Natural killer cell (primary cell): ENCODE results near the gene SMARCA4. TPM values are rescaled to one million over a fixed set of nuclear protein-coding genes. Genes with fewer than 3 reads are reported as not detected.
A peak's percentile ranks its signal among the peaks of the same experiment; 100 is the strongest.
"Not testable (repeated sequence)": the region's sequence is repeated elsewhere in the genome, so short reads cannot be mapped to it uniquely, and the experiment has no call there.

ENCODE experiments used
- ATAC-seq, 3 donors: fragments of 150-1000 bp in 2 of 3; fragments of 200-7000 bp in 1 of 3; cut with Tn5 transposase; 1 replicate in 1 of 3; 2 replicates in 2 of 3; pipeline ENCODE4 v1.10.0; 2021; ENCODE audit warnings: mild to moderate bottlenecking in 2 of 3, moderate library complexity in 2 of 3
- DNase-seq, 2 donors: peaks; one replicate each; pipeline versions ENCODE4 v3.0.0 to v3.0.0-alpha.2; 2013 to 2021; ENCODE audit warnings: mixed read lengths in 1 of 2
- H3K27ac ChIP-seq: one replicate; pipeline ENCODE4 v1.5.1; 2013; ENCODE audit warnings: mild to moderate bottlenecking, low read length
- H3K27me3 ChIP-seq: one replicate; pipeline ENCODE4 v1.6.1; 2013; ENCODE audit warnings: low read length; ENCODE audit not compliant: control insufficient read depth, insufficient read depth
- H3K36me3 ChIP-seq: one replicate; pipeline ENCODE4 v1.6.1; 2013; ENCODE audit warnings: low read length; ENCODE audit not compliant: control insufficient read depth, insufficient read depth
- H3K4me1 ChIP-seq: one replicate; pipeline ENCODE4 v1.6.1; 2013; ENCODE audit warnings: low read length; ENCODE audit not compliant: control insufficient read depth, insufficient read depth
- H3K4me3 ChIP-seq: one replicate; pipeline ENCODE4 v1.5.1; 2013; ENCODE audit warnings: low read length
- H3K9me3 ChIP-seq: one replicate; pipeline ENCODE4 v1.6.1; 2013; ENCODE audit warnings: low read length; ENCODE audit not compliant: control insufficient read depth, insufficient read depth
- H3K27ac Mint-ChIP-seq, 2 donors: one replicate each; pipeline ENCODE4 v1.8.0; 2022; ENCODE audit warnings: mild to moderate bottlenecking in 2 of 2, mixed read lengths in 2 of 2, moderate library complexity in 1 of 2
- H3K27me3 Mint-ChIP-seq, 2 donors: one replicate each; pipeline ENCODE4 v1.8.0; 2022; ENCODE audit warnings: low read depth in 2 of 2, mixed read lengths in 2 of 2
- H3K36me3 Mint-ChIP-seq: one replicate; pipeline ENCODE4 v1.8.0; 2022; ENCODE audit warnings: mixed read lengths
- H3K4me1 Mint-ChIP-seq, 2 donors: one replicate each; pipeline ENCODE4 v1.8.0; 2022; ENCODE audit warnings: mixed read lengths in 2 of 2
- H3K4me3 Mint-ChIP-seq: one replicate; pipeline ENCODE4 v1.8.0; 2022; ENCODE audit warnings: mild to moderate bottlenecking, moderate library complexity, mixed read lengths
- H3K9me3 Mint-ChIP-seq, 2 donors: one replicate each; pipeline ENCODE4 v1.8.0; 2022; ENCODE audit warnings: mixed read lengths in 2 of 2
- CTCF ChIP-seq: fragments of 200-600 bp; IDR thresholded peaks from one replicate; pipeline ENCODE4 v1.8.0; 2022; ENCODE audit warnings: antibody characterized with exemption
- WGBS: methylation state at CpG from one replicate; pipeline ENCODE4 v1.1.7; 2013; ENCODE audit warnings: missing lambda C conversion rate; ENCODE audit not compliant: insufficient coverage; 5-methylcytosine and 5-hydroxymethylcytosine counted together
- intact Hi-C: fragments of 100-400 bp; cut with micrococcal nuclease; formaldehyde crosslinking; loops from one replicate; pipeline ENCODE4 v1.14.2; 2022
- total RNA-seq, 4 donors: library from RNA; stranded (reverse); fragments of 120-200 nt in 1 of 4; gene quantifications; one replicate each; pipeline versions ENCODE4 v1.2.3 to v1.2.4, GENCODE V29; 2013 to 2022

The SMARCA4 gene
- total RNA-seq, 3 donors from 2014 or later (not counting 1 experiment from before 2014, with no cell fraction given) = 85.4 to 96.1 (median 93.6) TPM

DNA sequence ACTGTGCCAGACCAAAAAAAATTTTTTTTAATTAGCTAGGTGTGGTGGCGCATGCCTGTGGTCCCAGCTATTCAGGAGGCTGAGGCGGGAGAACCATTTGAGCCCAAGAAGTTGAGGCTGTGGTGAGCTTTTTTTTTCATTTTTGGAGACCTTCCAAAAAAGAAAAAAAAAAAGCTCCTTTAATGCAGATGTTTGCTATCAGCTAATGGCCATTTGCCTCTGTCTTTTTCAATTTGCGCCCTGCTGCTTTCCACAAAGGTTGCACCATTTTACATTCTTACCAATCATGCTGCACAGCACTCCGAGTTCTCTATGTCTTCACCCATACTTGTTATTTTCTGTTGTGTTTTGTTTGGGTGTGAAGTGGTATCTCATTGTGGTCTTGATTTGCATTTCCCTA is 15.6 kb upstream of the SMARCA4 start:
- H3K4me1 ChIP-seq = no peaks in the 10 kb centered on the region

GRCh38 chr19:10946958-10947657 is 13.7 kb upstream of the SMARCA4 start:
- no peak for TF ChIP-seq CTCF
- H3K4me3 Mint-ChIP-seq = no peak overlapping the region
- no peaks in the 10 kb centered on the region for H3K9me3 Mint-ChIP-seq
- Histone ChIP-seq H3K27me3 (no peaks in the 10 kb centered on the region), H3K4me3 (no peak overlapping the region), H3K9me3 (no peaks in the 10 kb centered on the region), H3K27ac (no peak overlapping the region), H3K4me1 (no peaks in the 10 kb centered on the region), H3K36me3 (no peaks in the 10 kb centered on the region)
- no peaks in the 10 kb centered on the region for H3K36me3 Mint-ChIP-seq
- no peaks in the 10 kb centered on the region for H3K27me3 Mint-ChIP-seq
- DNase-seq (no peak), ATAC-seq (no peak)
- H3K27ac Mint-ChIP-seq = no peak overlapping the region
- WGBS = 90% methylated on average over 6 of the region's 6 CpGs
- intact Hi-C loops = no loop called here
- H3K4me1 Mint-ChIP-seq = no peaks in the 10 kb centered on the region

More for the DNA sequence above, 15.6 kb upstream of the SMARCA4 start:
- Mint-ChIP-seq H3K36me3 (no peaks in the 10 kb centered on the region), H3K27ac (no peak overlapping the region), H3K9me3 (no peaks in the 10 kb centered on the region), H3K4me3 (no peak overlapping the region), H3K4me1 (no peaks in the 10 kb centered on the region), H3K27me3 (no peaks in the 10 kb centered on the region)
- ATAC-seq (no peak), DNase-seq (no peak)
- Histone ChIP-seq H3K9me3 (no peaks in the 10 kb centered on the region), H3K27me3 (no peaks in the 10 kb centered on the region), H3K4me3 (no peak overlapping the region), H3K27ac (no peak overlapping the region), H3K36me3 (no peaks in the 10 kb centered on the region)
- intact Hi-C loops = no loop called here
- 100% methylated on average over 3 of the region's 4 CpGs for WGBS
- TF ChIP-seq CTCF = no peak

DNA sequence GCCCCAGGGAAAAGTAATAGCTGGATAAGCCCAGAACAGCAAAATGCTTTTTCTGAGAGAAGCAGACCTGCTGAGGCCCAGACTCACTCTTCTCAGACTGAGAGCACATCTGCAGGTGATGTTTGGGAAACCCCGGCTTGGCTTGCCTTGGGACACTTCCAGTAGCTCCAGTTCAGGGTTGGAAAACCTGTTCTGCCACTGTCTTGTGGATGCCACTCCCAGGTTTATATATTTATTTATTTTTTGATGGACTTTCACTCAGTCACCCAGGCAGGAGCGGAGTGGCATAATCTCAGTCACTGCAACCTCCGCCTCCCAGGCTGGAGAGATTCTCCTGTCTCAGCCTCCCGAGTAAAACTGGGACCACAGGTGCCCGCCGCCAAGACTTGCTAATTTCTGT is 8.0 kb upstream of the SMARCA4 start:
- 91% methylated on average over 6 of the region's 6 CpGs for WGBS
- no peaks in the 10 kb centered on the region for H3K27me3 Mint-ChIP-seq
- intact Hi-C loops = no loop called here

DNA sequence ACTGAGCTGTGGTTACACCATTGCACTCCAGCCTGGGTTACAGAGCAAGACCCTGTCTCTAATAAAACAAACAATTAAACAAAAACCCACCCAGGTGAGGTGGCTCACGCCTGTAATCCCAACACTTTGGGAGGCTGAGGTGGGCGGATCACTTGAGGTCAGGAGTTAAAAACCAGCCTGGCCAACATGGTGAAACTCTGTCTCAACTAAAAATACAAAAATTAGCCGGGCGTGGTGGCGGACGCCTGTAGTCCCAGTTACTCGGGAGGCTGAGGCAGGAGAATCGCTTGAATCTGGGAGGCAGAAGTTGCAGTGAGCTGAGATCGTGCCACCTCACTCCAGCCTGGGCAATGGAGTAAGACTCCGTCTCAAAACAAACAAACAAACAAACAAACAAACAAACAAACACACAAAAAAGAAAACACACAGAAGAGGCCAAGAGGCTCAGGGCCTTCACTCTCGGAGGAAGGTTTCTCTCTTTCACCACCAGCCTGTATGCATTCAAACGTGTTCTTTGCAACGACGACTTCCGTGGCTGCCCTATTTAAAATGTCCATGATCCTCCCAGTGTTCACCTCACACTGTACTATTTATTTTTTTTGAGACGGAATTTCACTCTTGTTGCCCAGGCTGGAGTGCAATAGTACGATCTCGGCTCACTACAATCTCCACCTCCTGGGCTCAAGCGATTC is 1.4 kb upstream of the SMARCA4 start:
- ATAC-seq, H3K27me3 ChIP-seq, H3K4me3 ChIP-seq, H3K9me3 Mint-ChIP-seq, DNase-seq, H3K9me3 ChIP-seq, H3K36me3 Mint-ChIP-seq, H3K36me3 ChIP-seq, H3K27me3 Mint-ChIP-seq, H3K27ac ChIP-seq, intact Hi-C loops: not testable (repeated sequence)
- H3K4me1 ChIP-seq = peaks cover 40% of the 10 kb centered on the region
- peak overlapping the region; percentile 93 for H3K4me3 Mint-ChIP-seq
- H3K4me1 Mint-ChIP-seq = peaks cover 33 to 36% of the 10 kb centered on the region in 2 donors
- peak overlapping the region; percentile 90 to 95 for H3K27ac Mint-ChIP-seq
- 96% methylated on average over 19 of the region's 19 CpGs for WGBS

More for the DNA sequence above, 8.0 kb upstream of the SMARCA4 start:
- DNase-seq (no peak), ATAC-seq (no peak)
- Histone ChIP-seq H3K4me1 (no peaks in the 10 kb centered on the region), H3K27ac (no peak overlapping the region), H3K9me3 (no peaks in the 10 kb centered on the region), H3K27me3 (no peaks in the 10 kb centered on the region), H3K36me3 (no peaks in the 10 kb centered on the region), H3K4me3 (no peak overlapping the region)
- TF ChIP-seq CTCF = no peak
- H3K27ac Mint-ChIP-seq = no peak overlapping the region
- no peaks in the 10 kb centered on the region for H3K9me3 Mint-ChIP-seq
- H3K36me3 Mint-ChIP-seq = no peaks in the 10 kb centered on the region
- no peak overlapping the region for H3K4me3 Mint-ChIP-seq
- no peaks in the 10 kb centered on the region for H3K4me1 Mint-ChIP-seq
